ENCODE data around the gene FCN2. TPM values are rescaled to one million over a fixed set of nuclear protein-coding genes. Genes with fewer than 3 reads are reported as not detected.
A peak's percentile ranks its signal among the peaks of the same experiment; 100 is the strongest.

The FCN2 gene
- total and polyA plus RNA-seq, 10 donors: 0.38 to 7.6 (median 1.8) TPM; not detected in 1

GRCh38 chr9:134923466-134923865 lies 42.9 kb downstream of the FCN2 start:
- TF ChIP-seq POLR2AphosphoS5 (IDR thresholded peaks at IDR 0.05) (no peak), POLR2A (IDR thresholded peaks at IDR 0.05) (no peak), CTCF (IDR thresholded peaks at IDR 0.05 in 8 of 11, conservative IDR thresholded peaks at IDR 0.05 in 3 of 11) (no peak)
- H3K4me3 ChIP-seq: no peak overlapping the region
- intact Hi-C loops (cut with DNase I; ENCODE audit: low total_unique reads): no loop called here
- H3K4me1 ChIP-seq: peaks cover 0 to 79% (median 14%) of the 10 kb centered on the region in 6 donors
- H3K27ac ChIP-seq: peak overlapping the region in 3 of 8 donors; percentile 72 to 81 (median 77)
- H3K36me3 ChIP-seq: no peaks in the 10 kb centered on the region
- H3K9me3 ChIP-seq: peaks cover 0 to 23% (median 18%) of the 10 kb centered on the region in 8 donors
- H3K27me3 ChIP-seq (replicated peaks in 1 of 7): no peaks in the 10 kb centered on the region
- WGBS, 5 donors: 79 to 93% (median 92%) methylated on average over 4 to 7 of the region's 7 CpGs
- no peak for DNase-seq

- Histone ChIP-seq H3K4me1 (peaks cover 0 to 83% (median 30%) of the 10 kb centered on the region in 6 donors), H3K27ac (peak overlapping the region in 2 of 8 donors; percentile 10 to 87), H3K27me3 (replicated peaks in 1 of 7) (peaks cover 0 to 16% (median 0%) of the 10 kb centered on the region in 7 donors), H3K9me3 (peaks cover 0 to 7% (median 3%) of the 10 kb centered on the region in 8 donors), H3K4me3 (no peak overlapping the region), H3K36me3 (no peaks in the 10 kb centered on the region)
- intact Hi-C loops (cut with DNase I; ENCODE audit: low total_unique reads): no loop called here
- no peak for TF ChIP-seq POLR2AphosphoS5 (IDR thresholded peaks at IDR 0.05)
- TF ChIP-seq CTCF (IDR thresholded peaks at IDR 0.05 in 8 of 11, conservative IDR thresholded peaks at IDR 0.05 in 3 of 11): no peak
- TF ChIP-seq POLR2A (IDR thresholded peaks at IDR 0.05): no peak
- WGBS, 5 donors: 55 to 76% (median 65%) methylated on average over 7 of the region's 7 CpGs
- no peak for DNase-seq
Observed at GRCh38 chr9:134925011-134925511, 44.5 kb downstream of the FCN2 start.

GRCh38 chr9:134928436-134929192 lies 48.0 kb downstream of the FCN2 start:
- TF ChIP-seq CTCF (IDR thresholded peaks at IDR 0.05 in 8 of 11, conservative IDR thresholded peaks at IDR 0.05 in 3 of 11) (no peak), POLR2A (IDR thresholded peaks at IDR 0.05) (no peak), POLR2AphosphoS5 (IDR thresholded peaks at IDR 0.05) (no peak)
- intact Hi-C loops (cut with DNase I; ENCODE audit: low total_unique reads): no loop called here
- no peaks in the 10 kb centered on the region for H3K9me3 ChIP-seq
- peaks cover 0 to 86% (median 43%) of the 10 kb centered on the region in 6 donors for H3K4me1 ChIP-seq
- WGBS, 5 donors: 47 to 65% (median 59%) methylated on average over 13 to 15 of the region's 15 CpGs
- H3K27me3 ChIP-seq (replicated peaks in 1 of 7): peaks cover 0 to 51% (median 0%) of the 10 kb centered on the region in 7 donors
- peak overlapping the region in 7 of 8 donors; percentile 39 to 87 (median 55) for H3K27ac ChIP-seq
- peak; percentile 73 for DNase-seq
- H3K4me3 ChIP-seq: peak overlapping the region in 1 of 8 donors; percentile 30
- no peaks in the 10 kb centered on the region for H3K36me3 ChIP-seq
